GM12865 (cell line): Measurements from ENCODE around the gene KIF26A.

Experiments
- DNase-seq: peaks from one replicate; pipeline ENCODE4 v3.0.0; 2010; ENCODE audit warnings: low read depth
- H3K4me3 ChIP-seq: 2 replicates; pipeline ENCODE4 v1.5.1; 2011; ENCODE audit warnings: mild to moderate bottlenecking, low read depth, low read length, control low read depth
- CTCF ChIP-seq: IDR thresholded peaks from 2 replicates; pipeline ENCODE4 v1.5.1; 2011; ENCODE audit warnings: low read length, control low read depth, low read depth, inconsistent platforms; ENCODE audit not compliant: insufficient read depth; ENCODE audit errors: missing control alignments

KIF26A gene

DNA sequence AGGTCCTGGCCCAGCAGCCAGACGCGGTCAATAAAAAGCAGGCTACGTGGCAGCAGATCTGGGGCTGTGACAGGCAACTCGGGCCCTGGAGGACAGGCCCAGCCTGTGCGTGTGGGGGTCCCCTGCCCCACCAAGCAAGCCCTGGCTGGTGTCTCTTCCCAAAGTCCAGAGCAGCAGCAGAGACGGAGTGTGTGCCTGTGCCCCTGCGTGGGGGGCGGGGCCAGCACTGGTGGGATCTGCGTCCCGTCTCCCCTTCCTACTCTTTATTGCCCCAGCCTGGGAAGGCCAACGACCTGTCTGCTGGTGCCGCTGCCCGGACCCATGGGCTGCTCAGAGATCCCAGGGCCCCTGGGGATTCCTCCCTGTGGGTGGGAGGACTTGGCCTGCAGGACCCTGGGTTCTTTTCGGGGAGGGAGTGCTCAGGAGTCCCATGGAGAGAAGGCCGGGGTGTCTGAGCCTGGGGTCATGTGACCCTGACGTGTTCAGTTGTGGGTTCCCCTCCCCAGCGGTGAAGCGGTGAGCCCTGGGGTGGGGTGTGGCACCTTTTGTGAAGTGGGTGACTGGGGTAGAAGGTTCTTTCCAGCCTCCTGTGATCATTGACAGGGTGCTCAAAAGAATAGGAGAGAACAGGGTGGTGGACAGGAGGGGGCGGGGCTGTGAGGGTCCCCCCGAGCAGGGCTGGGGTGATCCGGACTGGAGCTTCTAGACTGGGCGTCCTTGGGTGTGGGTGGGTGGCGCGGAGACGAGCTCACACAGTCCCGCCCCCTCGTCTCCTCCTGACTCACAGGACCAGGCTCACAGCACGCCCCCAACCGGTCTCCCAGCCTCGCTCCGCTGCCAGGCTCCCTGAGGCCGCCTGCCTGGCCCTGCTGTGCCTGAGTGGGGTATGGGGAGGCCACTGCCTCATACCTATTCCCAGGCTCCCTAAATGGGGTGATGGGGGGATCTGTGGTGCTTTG lies 30.5 kb upstream of the KIF26A start:
- no peak for DNase-seq
- H3K4me3 ChIP-seq = no peak overlapping the region
- no peak for TF ChIP-seq CTCF

DNA sequence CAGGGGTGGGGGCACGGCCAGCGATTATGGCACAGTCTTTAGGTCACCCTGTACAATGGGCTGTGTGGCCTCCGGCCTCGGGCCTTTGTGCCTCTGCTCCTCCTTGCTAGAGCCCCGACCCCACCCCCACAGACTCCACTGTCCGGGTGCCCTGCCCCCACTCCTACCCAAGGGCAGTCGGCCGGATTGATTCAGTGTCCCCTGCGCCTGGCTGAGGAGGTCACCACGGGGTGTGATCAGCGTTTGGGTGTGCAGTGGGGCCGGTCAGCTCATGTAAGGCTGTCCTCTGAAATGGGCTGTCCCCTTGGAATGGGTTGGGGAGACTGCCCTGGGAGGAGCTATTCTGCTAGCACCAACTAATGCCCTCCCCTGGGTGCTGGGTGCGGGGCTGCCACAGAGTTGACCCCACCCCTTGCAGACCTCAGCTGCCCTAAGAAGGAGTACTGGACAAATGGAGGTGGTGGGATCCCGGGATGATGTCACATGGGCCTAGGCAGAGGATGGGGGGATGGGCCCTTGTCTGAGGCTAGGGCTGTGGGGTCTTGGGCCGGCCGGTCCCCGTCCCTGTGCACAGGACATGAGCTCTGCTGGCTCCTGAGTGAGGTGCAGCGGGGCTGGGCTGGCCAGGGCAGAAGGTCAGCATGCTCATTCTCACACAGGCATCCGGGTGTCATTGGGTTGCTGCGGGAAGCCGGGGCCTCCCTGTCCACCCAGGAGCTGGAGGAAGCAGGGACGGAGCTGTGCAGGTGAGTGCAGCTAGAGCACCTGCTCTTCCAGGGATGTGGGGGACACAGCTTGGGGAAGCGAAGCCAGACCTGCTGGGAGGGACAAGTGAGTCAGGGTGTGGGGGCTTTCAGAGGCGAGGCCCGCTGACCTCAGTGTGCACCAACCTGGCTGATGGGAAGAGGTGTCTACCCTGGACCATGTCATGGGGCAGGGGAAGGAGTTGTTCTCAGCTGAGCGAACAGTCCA lies 29.5 kb upstream of the KIF26A start:
- TF ChIP-seq CTCF = no peak
- no peak for DNase-seq
- no peak overlapping the region for H3K4me3 ChIP-seq

DNA sequence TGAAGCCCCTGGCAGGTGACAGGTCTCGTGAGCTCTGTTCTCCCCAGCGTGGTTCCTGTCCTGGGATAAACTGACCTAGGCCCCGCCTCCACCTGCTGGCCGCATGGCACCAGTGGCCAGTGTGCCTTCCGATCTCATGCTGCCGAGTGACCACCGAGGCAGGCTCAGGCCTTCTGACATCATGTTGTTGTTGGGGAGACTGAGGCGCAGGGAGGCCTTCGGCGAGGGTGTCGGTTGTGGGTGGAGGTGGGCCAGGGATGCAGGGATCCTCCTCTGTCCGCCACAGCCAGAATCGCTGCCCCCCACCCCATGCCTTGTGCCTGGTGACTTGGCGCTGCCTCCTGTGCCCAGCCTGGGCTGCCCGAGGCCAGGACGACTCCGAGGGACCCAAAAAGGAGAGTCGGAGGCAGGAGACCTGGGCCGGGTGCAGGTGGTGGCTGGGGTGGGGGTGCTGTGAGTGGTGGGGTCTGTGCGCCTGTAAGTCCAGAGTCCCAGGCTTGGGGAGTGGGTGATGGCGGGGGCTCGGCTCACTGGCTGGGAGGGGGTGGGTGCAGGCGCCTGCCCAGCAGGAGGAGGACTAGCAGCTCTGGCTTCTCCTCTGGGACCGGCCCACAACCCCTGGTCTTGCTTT lies 28.5 kb upstream of the KIF26A start:
- no peak overlapping the region for H3K4me3 ChIP-seq
- DNase-seq = no peak
- no peak for TF ChIP-seq CTCF

GRCh38 chr14:104110491-104111209 lies 27.7 kb upstream of the KIF26A start:
- no peak for DNase-seq
- H3K4me3 ChIP-seq = no peak overlapping the region
- TF ChIP-seq CTCF = no peak

DNA sequence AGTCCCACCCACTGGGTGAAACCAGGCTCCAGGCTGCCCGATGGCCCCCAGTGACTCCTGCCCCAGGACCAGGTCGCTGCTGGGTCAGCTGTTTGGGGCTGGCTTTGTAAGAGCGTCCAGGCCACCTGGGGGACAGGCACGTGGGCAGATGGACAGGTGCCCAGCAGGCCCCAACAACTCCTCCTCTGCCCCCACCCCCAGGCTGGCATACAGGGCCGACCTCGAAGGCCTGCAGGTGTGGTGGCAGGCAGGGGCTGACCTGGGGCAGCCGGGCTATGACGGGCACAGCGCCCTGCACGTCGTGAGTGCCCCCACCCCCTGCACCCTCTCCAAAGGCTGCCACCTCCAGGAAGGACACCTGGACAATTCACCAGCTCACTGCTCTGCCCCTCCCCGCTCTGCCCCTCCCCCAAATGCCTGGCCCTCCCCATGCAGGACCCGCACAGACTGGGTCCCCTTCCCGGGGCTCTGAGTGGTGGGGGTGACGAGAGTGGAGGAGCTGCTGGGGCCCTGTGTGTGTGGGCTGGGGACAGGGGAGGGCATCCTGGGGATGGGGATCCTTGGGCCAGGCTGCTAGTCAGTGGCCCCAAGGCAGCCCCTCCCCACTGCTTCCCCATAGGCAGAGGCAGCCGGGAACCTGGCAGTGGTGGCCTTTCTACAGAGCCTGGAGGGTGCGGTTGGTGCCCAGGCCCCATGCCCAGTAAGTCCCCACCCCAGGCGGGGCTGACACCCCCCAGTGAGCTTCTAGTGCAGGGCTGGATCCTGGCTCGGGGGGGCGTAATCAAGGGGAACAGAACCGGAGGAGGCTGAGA lies 26.9 kb upstream of the KIF26A start:
- TF ChIP-seq CTCF = no peak
- H3K4me3 ChIP-seq = no peak overlapping the region
- no peak for DNase-seq
